Stimulated activated CD8-positive, alpha-beta memory T cell treated with anti-CD3 and anti-CD28 coated beads, Interleukin-15, amount 100 ng/mL, for 24 hours (primary cell): ENCODE data around the gene TFR2.

Experiments used
- DNase-seq: peaks from one replicate; pipeline ENCODE4 v3.0.0-alpha.2; 2020; ENCODE audit warnings: low read depth

Gene TFR2

GRCh38 chr7:100572281-100572948 is 68.9 kb downstream of the TFR2 start:
- no peak for DNase-seq

GRCh38 chr7:100571829-100572116 is 69.6 kb downstream of the TFR2 start:
- no peak for DNase-seq

- DNase-seq: no peak
Observed at GRCh38 chr7:100570954-100571828, 70.2 kb downstream of the TFR2 start.
